Endothelial cell of umbilical vein (primary cell): Measurements from ENCODE around the gene ATXN1. TPM values are rescaled to one million over a fixed set of nuclear protein-coding genes. Genes with fewer than 3 reads are reported as not detected.

Experiments used
- BruUV-seq: library from RNA; stranded (reverse); fragments of 400-500 nt; replicated peaks from 2 replicates; lab custom pipeline; 2021; lab: Mats Ljungman, UMichigan
- CTCF ChIA-PET: fragments of 300-600, 350-600 bp; sonication (Branson Sonifier 250); formaldehyde crosslinking; loops from one replicate; lab custom pipeline; 2021; ENCODE audit warnings: antibody characterized with exemption, inconsistent platforms; lab: Charles Lee
- POLR2A ChIA-PET: fragments of 300-600, 350-600 bp; sonication (Branson Sonifier 250); formaldehyde crosslinking; loops from one replicate; lab custom pipeline; 2021; ENCODE audit warnings: antibody characterized with exemption, inconsistent platforms; lab: Charles Lee
- DNase-seq: peaks from one replicate; pipeline ENCODE4 v3.0.0-alpha.2; 2011; ENCODE audit warnings: low read depth, low spot score
- FAIRE-seq: peaks from 2 replicates; lab custom pipeline; 2011; peaks lifted over from hg19 to GRCh38; lab: Jason Lieb, UNC
- H2AFZ ChIP-seq: 2 replicates; pipeline ENCODE4 v1.6.0; 2012; ENCODE audit warnings: low read depth, low read length, control low read depth, inconsistent platforms
- H3K27ac ChIP-seq: 2 replicates; pipeline ENCODE4 v1.5.1; 2011; ENCODE audit warnings: low read depth, mild to moderate bottlenecking, control low read depth, low read length, moderate library complexity; ENCODE audit not compliant: insufficient read depth
- H3K27me3 ChIP-seq, 2 experiments: 2 replicates each; pipeline versions ENCODE4 v1.6.0 to v1.6.1; 2011; ENCODE audit warnings: low read length in 2 of 2, mixed read lengths in 1 of 2; ENCODE audit not compliant: control insufficient read depth in 2 of 2, insufficient read depth in 2 of 2
- H3K36me3 ChIP-seq, 2 experiments: 2 replicates in 1 of 2; 3 replicates in 1 of 2; pipeline ENCODE4 v1.5.1; 2011; ENCODE audit warnings: low read length in 2 of 2, mild to moderate bottlenecking in 1 of 2, moderate library complexity in 1 of 2; ENCODE audit not compliant: control insufficient read depth in 2 of 2, insufficient read depth in 2 of 2; ENCODE audit errors: extremely low read depth in 1 of 2
- H3K4me1 ChIP-seq: 3 replicates; pipeline ENCODE4 v1.5.1; 2011; ENCODE audit warnings: mild to moderate bottlenecking, low read length; ENCODE audit not compliant: control insufficient read depth, insufficient read depth; ENCODE audit errors: extremely low read depth
- H3K4me2 ChIP-seq: 2 replicates; pipeline ENCODE4 v1.6.1; 2011; ENCODE audit warnings: low read length, control low read depth, mixed read lengths; ENCODE audit not compliant: insufficient read depth
- H3K4me3 ChIP-seq, 3 experiments: fragments of 200-600 bp in 1 of 3; sonication (generic), shearing (Covaris generic) in 1 of 3; replicated peaks in 1 of 3; 2 replicates each; pipeline ENCODE4 v1.5.1; 2011 to 2016; ENCODE audit warnings: control low read depth in 3 of 3, low read length in 3 of 3, mild to moderate bottlenecking in 2 of 3, inconsistent platforms in 1 of 3, low read depth in 1 of 3, moderate library complexity in 1 of 3; ENCODE audit not compliant: insufficient read depth in 1 of 3
- H3K79me2 ChIP-seq: 2 replicates; pipeline ENCODE4 v1.6.0; 2012; ENCODE audit warnings: low read length, inconsistent platforms; ENCODE audit not compliant: control insufficient read depth, insufficient read depth
- H3K9ac ChIP-seq: replicated peaks from 2 replicates; pipeline ENCODE3; 2011; ENCODE audit warnings: low read length, control low read depth; ENCODE audit not compliant: insufficient read depth; ENCODE audit errors: extremely low read depth
- H3K9me1 ChIP-seq: replicated peaks from 3 replicates; pipeline ENCODE4 v1.6.0; 2011; ENCODE audit warnings: mild to moderate bottlenecking, low read length; ENCODE audit not compliant: control insufficient read depth, insufficient read depth; ENCODE audit errors: extremely low read depth
- H3K9me3 ChIP-seq: replicated peaks from 2 replicates; pipeline ENCODE4 v1.5.1; 2012; ENCODE audit warnings: low read length, inconsistent platforms; ENCODE audit not compliant: control insufficient read depth, insufficient read depth
- H4K20me1 ChIP-seq: replicated peaks from 2 replicates; pipeline ENCODE3; 2011; ENCODE audit warnings: mild to moderate bottlenecking, low read length; ENCODE audit not compliant: control insufficient read depth, insufficient read depth; ENCODE audit errors: extremely low read depth
- CTCF ChIP-seq, 2 donors: IDR thresholded peaks; 1 replicate in 1 of 2; 2 replicates in 1 of 2; pipeline ENCODE4 v1.5.1; 2011; ENCODE audit warnings: low read length in 2 of 2, mild to moderate bottlenecking in 2 of 2, moderate library complexity in 2 of 2, control low read depth in 1 of 2, inconsistent platforms in 1 of 2, low read depth in 1 of 2; ENCODE audit not compliant: insufficient read depth in 1 of 2; ENCODE audit errors: extremely low read depth in 1 of 2
- EZH2 ChIP-seq: IDR thresholded peaks from 2 replicates; pipeline ENCODE4 v1.6.1; 2012; ENCODE audit warnings: borderline replicate concordance, low read depth, mild to moderate bottlenecking, moderate library complexity, low read length, inconsistent platforms; ENCODE audit not compliant: severe bottlenecking
- FOS ChIP-seq: IDR thresholded peaks from 2 replicates; pipeline ENCODE4 v1.6.1; 2011; ENCODE audit warnings: mild to moderate bottlenecking, low read length, moderate library complexity, borderline replicate concordance; ENCODE audit not compliant: insufficient read depth
- GATA2 ChIP-seq: IDR thresholded peaks from 2 replicates; pipeline ENCODE4 v1.7.0; 2011; ENCODE audit warnings: low read depth, mild to moderate bottlenecking, moderate library complexity, mixed read lengths, low read length; ENCODE audit not compliant: insufficient read length, insufficient read depth
- JUN ChIP-seq: IDR thresholded peaks from 2 replicates; pipeline ENCODE4 v1.6.1; 2011; ENCODE audit warnings: borderline replicate concordance, low read depth; ENCODE audit not compliant: insufficient read length, insufficient read depth
- MAX ChIP-seq: IDR thresholded peaks from 2 replicates; pipeline ENCODE4 v1.6.1; 2011; ENCODE audit not compliant: insufficient read depth, insufficient read length
- MYC ChIP-seq: IDR thresholded peaks from one replicate; pipeline ENCODE4 v1.6.1; 2011; ENCODE audit warnings: mild to moderate bottlenecking, low read depth, low read length
- POLR2A ChIP-seq: IDR thresholded peaks from 2 replicates; pipeline ENCODE4 v1.6.1; 2012; ENCODE audit warnings: low read depth, mild to moderate bottlenecking, control low read depth, low read length
- POLR2AphosphoS5 ChIP-seq: IDR thresholded peaks from 2 replicates; pipeline ENCODE4 v1.6.1; 2012; ENCODE audit warnings: low read depth, mild to moderate bottlenecking, control low read depth, low read length, moderate library complexity; ENCODE audit not compliant: insufficient read depth
- dilution Hi-C: fragments of 300-500 bp; cut with MboI; formaldehyde crosslinking; loops from one replicate; pipeline ENCODE4 v1.15.0; 2019; ENCODE audit warnings: low sequenced_read_pairs; ENCODE audit not compliant: extremely low pct_ligation_motif_present
- intact Hi-C: fragments of 100-400 bp; cut with micrococcal nuclease; formaldehyde crosslinking; loops from one replicate; pipeline ENCODE4 v1.10.0; 2022
- polyA plus RNA-seq, 4 experiments: library from polyadenylated mRNA; depleted of rRNA in 3 of 4; stranded (reverse) in 3 of 4; unstranded in 1 of 4; fragments of >200 nt; gene quantifications; 2 replicates each; pipeline versions ENCODE4 v1.2.1 to v1.2.3, GENCODE V29; 2011 to 2012; ENCODE audit warnings: missing spikeins in 1 of 4
- total RNA-seq: library from RNA; stranded (reverse); gene quantifications from 2 replicates; pipeline ENCODE4 v1.2.3, GENCODE V29; 2021

Gene ATXN1
- total and polyA plus RNA-seq, 2 donors (not counting 3 experiments of a cell fraction or from before 2014, with no cell fraction given): 16.4 to 33.0 TPM

GRCh38 chr6:16750566-16750965 is 10.7 kb downstream of the ATXN1 start:
- Histone ChIP-seq H2AFZ (no peak overlapping the region), H3K4me1 (peaks cover 17% of the 10 kb centered on the region), H4K20me1 (no peaks in the 10 kb centered on the region), H3K27me3 (no peaks in the 10 kb centered on the region), H3K27ac (no peak overlapping the region), H3K9ac (no peak overlapping the region), H3K9me1 (no peaks in the 10 kb centered on the region), H3K4me2 (no peak overlapping the region), H3K4me3 (no peak overlapping the region), H3K36me3 (peaks cover 0 to 2% of the 10 kb centered on the region in 2 experiments), H3K79me2 (peaks cover 31% of the 10 kb centered on the region), H3K9me3 (no peaks in the 10 kb centered on the region)
- dilution Hi-C loops (no loop called here), intact Hi-C loops (no loop called here)
- no peak for FAIRE-seq
- TF ChIP-seq MYC (no peak), POLR2A (no peak), JUN (no peak), FOS (no peak), MAX (no peak), GATA2 (no peak), POLR2AphosphoS5 (no peak), EZH2 (no peak), CTCF (IDR thresholded peaks at IDR 0.05; ENCODE audit: extremely low read depth in 1 of 2, insufficient read depth in 1 of 2, low read depth in 1 of 2, low read length in 2 of 2) (no peak)
- ChIA-PET POLR2A (no interaction called here), CTCF (interaction anchor here (1.2 to 2.0 kb wide), 2 partner anchors 12 to 150 kb away, joined by 3 to 7 read pairs; no protein-coding TSS in a partner anchor)
- no TSS peak for BruUV-seq
- no peak for DNase-seq
